HCT116 (cell line): ENCODE data around the gene CEP131.

Experiments
- CEBPB ChIP-seq: IDR thresholded peaks from 2 replicates; pipeline ENCODE4 v1.6.1; 2012; ENCODE audit warnings: low read depth
- CTCF ChIP-seq, 3 experiments: fragments of 200-600 bp in 1 of 3; sonication (generic) in 1 of 3; IDR thresholded peaks in 2 of 3; conservative IDR thresholded peaks in 1 of 3; 2 replicates each; pipeline ENCODE4 v1.5.1; 2012 to 2017; ENCODE audit warnings: low read depth in 2 of 3, low read length in 2 of 3, antibody characterized with exemption in 1 of 3, borderline replicate concordance in 1 of 3, control low read depth in 1 of 3, mild to moderate bottlenecking in 1 of 3, mixed read lengths in 1 of 3, mixed run types in 1 of 3, moderate library complexity in 1 of 3; ENCODE audit not compliant: insufficient read depth in 1 of 3
- ELF1 ChIP-seq: IDR thresholded peaks from 2 replicates; pipeline ENCODE4 v1.6.1; 2012; ENCODE audit warnings: low read depth, borderline replicate concordance
- MAX ChIP-seq: IDR thresholded peaks from 2 replicates; pipeline ENCODE4 v1.6.1; 2012
- POLR2A ChIP-seq: IDR thresholded peaks from 2 replicates; pipeline ENCODE4 v1.7.0; 2011; ENCODE audit warnings: borderline replicate concordance; ENCODE audit not compliant: insufficient read depth, insufficient read length; ENCODE audit errors: extremely low read depth
- POLR2AphosphoS5 ChIP-seq: IDR thresholded peaks from 2 replicates; pipeline ENCODE4 v1.6.1; 2011; ENCODE audit warnings: mild to moderate bottlenecking, low read depth, low read length, moderate library complexity
- REST ChIP-seq: IDR thresholded peaks from 2 replicates; pipeline ENCODE4 v1.6.1; 2012; ENCODE audit warnings: low read depth
- SP1 ChIP-seq: IDR thresholded peaks from 2 replicates; pipeline ENCODE4 v1.6.1; 2012; ENCODE audit warnings: low read depth
- SRF ChIP-seq: IDR thresholded peaks from 2 replicates; pipeline ENCODE4 v1.6.1; 2012; ENCODE audit warnings: low read depth

- TF ChIP-seq CEBPB (no peak), POLR2AphosphoS5 (no peak), CTCF (IDR thresholded peaks at IDR 0.05 in 2 of 3, conservative IDR thresholded peaks at IDR 0.05 in 1 of 3; ENCODE audit: borderline replicate concordance in 1 of 3, insufficient read depth in 1 of 3, low read depth in 2 of 3, low read length in 2 of 3) (no peak), MAX (no peak), SRF (no peak), REST (no peak), POLR2A (no peak), SP1 (no peak), ELF1 (no peak)
These were observed 41.9 kb upstream of the CEP131 start for GRCh38 chr17:81264640-81265039.
